B cell (primary cell): ENCODE results near the gene TMEM126A. TPM values are rescaled to one million over a fixed set of nuclear protein-coding genes. Genes with fewer than 3 reads are reported as not detected.

ENCODE experiments used
- ATAC-seq: fragments of 200-7000 bp; cut with Tn5 transposase; one replicate; pipeline ENCODE4 v1.10.0; 2021; ENCODE audit warnings: low read depth, mild to moderate bottlenecking, moderate number of reproducible peaks, moderate library complexity
- CTCF ChIA-PET: fragments of 350-600 bp; sonication (Branson Sonifier 250); formaldehyde crosslinking; loops from one replicate; lab custom pipeline; 2021; ENCODE audit warnings: antibody characterized with exemption, inconsistent platforms; lab: Charles Lee
- POLR2A ChIA-PET: fragments of 350-600 bp; sonication (Branson Sonifier 250); formaldehyde crosslinking; loops from one replicate; lab custom pipeline; 2021; ENCODE audit warnings: antibody characterized with exemption; lab: Charles Lee
- DNase-seq: peaks from one replicate; pipeline ENCODE4 v3.0.0; 2013
- H2AFZ ChIP-seq: 2 replicates; pipeline ENCODE4 v1.6.1; 2012; ENCODE audit warnings: mild to moderate bottlenecking, low read depth, low read length; ENCODE audit not compliant: insufficient read depth, poor library complexity, severe bottlenecking
- H3K27ac ChIP-seq, 2 donors: 1 replicate in 1 of 2; 2 replicates in 1 of 2; pipeline ENCODE4 v1.5.1; 2012 to 2013; ENCODE audit warnings: low read length in 2 of 2, mild to moderate bottlenecking in 2 of 2, moderate library complexity in 1 of 2
- H3K27me3 ChIP-seq, 4 experiments: fragments of 200-600 bp in 1 of 4; sonication (generic) in 1 of 4; replicated peaks in 1 of 4; 1 replicate in 2 of 4; 2 replicates in 2 of 4; pipeline versions ENCODE4 v1.6.1 to v1.7.0; 2013 to 2016; ENCODE audit warnings: low read length in 3 of 4, mild to moderate bottlenecking in 2 of 4, mixed read lengths in 1 of 4, moderate library complexity in 1 of 4; ENCODE audit not compliant: insufficient read depth in 4 of 4, control insufficient read depth in 3 of 4; ENCODE audit errors: control extremely low read depth in 1 of 4
- H3K36me3 ChIP-seq, 2 experiments: replicated peaks in 1 of 2; 1 replicate in 1 of 2; 2 replicates in 1 of 2; pipeline versions ENCODE4 v1.6.1 to v1.7.1; 2013; ENCODE audit warnings: low read length in 1 of 2; ENCODE audit not compliant: insufficient read depth in 2 of 2, control insufficient read depth in 1 of 2; ENCODE audit errors: control extremely low read depth in 1 of 2, extremely low read depth in 1 of 2
- H3K4me1 ChIP-seq, 2 donors: fragments of 200-600 bp in 1 of 2; sonication (generic) in 1 of 2; 1 replicate in 1 of 2; 2 replicates in 1 of 2; pipeline versions ENCODE4 v1.5.1 to v1.6.1; 2013 to 2017; ENCODE audit warnings: low read length in 2 of 2; ENCODE audit not compliant: control insufficient read depth in 2 of 2, insufficient read depth in 2 of 2
- H3K4me2 ChIP-seq: replicated peaks from 2 replicates; pipeline ENCODE3; 2012; ENCODE audit warnings: mild to moderate bottlenecking, low read depth, low read length; ENCODE audit not compliant: poor library complexity, severe bottlenecking
- H3K4me3 ChIP-seq, 5 experiments: fragments of 200-600 bp in 1 of 5; sonication (generic) in 1 of 5; 1 replicate in 3 of 5; 2 replicates in 2 of 5; pipeline versions ENCODE4 v1.5.1 to v1.7.0; 2011 to 2016; ENCODE audit warnings: low read length in 4 of 5, mild to moderate bottlenecking in 4 of 5, low read depth in 2 of 5, control low read depth in 1 of 5, moderate library complexity in 1 of 5; ENCODE audit not compliant: insufficient read depth in 1 of 5; ENCODE audit errors: control extremely low read depth in 1 of 5, extremely low read depth in 1 of 5
- H3K79me2 ChIP-seq: fragments of 200-600 bp; sonication (generic); one replicate; pipeline ENCODE4 v1.6.0; 2016; ENCODE audit warnings: low read length; ENCODE audit not compliant: control insufficient read depth, insufficient read depth
- H3K9ac ChIP-seq: fragments of 200-600 bp; sonication (generic); 2 replicates; pipeline ENCODE4 v1.6.1; 2017; ENCODE audit warnings: mild to moderate bottlenecking, low read length, moderate library complexity
- H3K9me3 ChIP-seq, 3 donors: one replicate each; pipeline versions ENCODE4 v1.6.1 to v1.7.1; 2013; ENCODE audit warnings: low read length in 2 of 3; ENCODE audit not compliant: control insufficient read depth in 2 of 3, insufficient read depth in 1 of 3; ENCODE audit errors: control extremely low read depth in 1 of 3
- H4K20me1 ChIP-seq: 2 replicates; pipeline ENCODE4 v1.6.0; 2012; ENCODE audit warnings: mild to moderate bottlenecking, low read length; ENCODE audit not compliant: insufficient read depth, control insufficient read depth, poor library complexity, severe bottlenecking
- H3K27ac Mint-ChIP-seq: one replicate; pipeline ENCODE4 v1.8.0; 2021; ENCODE audit warnings: mixed read lengths
- H3K27me3 Mint-ChIP-seq: one replicate; pipeline ENCODE4 v1.8.0; 2021; ENCODE audit warnings: mixed read lengths
- H3K4me1 Mint-ChIP-seq: one replicate; pipeline ENCODE4 v1.8.0; 2021; ENCODE audit warnings: mixed read lengths
- H3K4me3 Mint-ChIP-seq: one replicate; pipeline ENCODE4 v1.8.0; 2021; ENCODE audit warnings: mixed read lengths
- H3K9me3 Mint-ChIP-seq: one replicate; pipeline ENCODE4 v1.8.0; 2022; ENCODE audit warnings: mixed read lengths; ENCODE audit not compliant: insufficient read depth
- CTCF ChIP-seq: fragments of 200-600 bp; IDR thresholded peaks from one replicate; pipeline ENCODE4 v1.8.0; 2022; ENCODE audit warnings: antibody characterized with exemption, mild to moderate bottlenecking
- EZH2 ChIP-seq: IDR thresholded peaks from 2 replicates; pipeline ENCODE4 v1.6.1; 2012; ENCODE audit warnings: borderline replicate concordance, low read depth, mild to moderate bottlenecking, moderate library complexity, low read length; ENCODE audit not compliant: insufficient read depth, poor library complexity, severe bottlenecking
- WGBS: methylation state at CpG from one replicate; pipeline ENCODE4 v1.1.5; 2013; ENCODE audit warnings: missing lambda C conversion rate; ENCODE audit not compliant: insufficient coverage; 5-methylcytosine and 5-hydroxymethylcytosine counted together
- intact Hi-C: fragments of 100-400 bp; cut with micrococcal nuclease; formaldehyde crosslinking; loops from one replicate; pipeline ENCODE4 v1.10.0; 2022
- polyA plus RNA-seq: library from polyadenylated mRNA; depleted of rRNA; stranded (reverse); fragments of >200 nt; gene quantifications from 2 replicates; pipeline ENCODE4 v1.2.3, GENCODE V29; 2012
- total RNA-seq, 2 donors: library from RNA; stranded (reverse); fragments of 120-200 nt in 1 of 2; gene quantifications; 1 replicate in 1 of 2; 2 replicates in 1 of 2; pipeline versions ENCODE4 v1.2.3 to v1.2.4, GENCODE V29; 2013 to 2022

Gene TMEM126A
- total and polyA plus RNA-seq, 2 donors (not counting 1 experiment from before 2014, with no cell fraction given): 15.8 to 19.1 TPM

- no peak for TF ChIP-seq EZH2
- no peak for TF ChIP-seq CTCF
- H3K27ac Mint-ChIP-seq: peak within 1 kb of the TSS; percentile 95
- H4K20me1 ChIP-seq: peaks cover 35% of the 10 kb centered on the region
- ChIA-PET CTCF (interaction anchor here (0.6 to 1.9 kb wide), 7 partner anchors 10 to 628 kb away, joined by 3 to 15 read pairs (median 3); partner anchors contain the start of genes DLG2, TMEM126A and TMEM126B), POLR2A (interaction anchor here (0.5 to 1.9 kb wide), 4 partner anchors 16 to 36 kb away, joined by 3 to 16 read pairs (median 6); partner anchors contain the start of genes TMEM126A and TMEM126B)
- peak within 1 kb of the TSS; percentile 96 to 97 for H3K27ac ChIP-seq
- intact Hi-C loops: loop anchor here (1.0 to 10.0 kb wide), 6 partner anchors 17 to 637 kb away; partner anchors contain the start of genes CCDC83, HIKESHI, TMEM126A and TMEM126B
- peaks cover 42% of the 10 kb centered on the region for H3K79me2 ChIP-seq
- H3K4me3 ChIP-seq: peak within 1 kb of the TSS; percentile 78 to 95 (median 89)
- peaks cover 45% of the 10 kb centered on the region for H3K4me1 Mint-ChIP-seq
- peak within 1 kb of the TSS; percentile 94 for H3K4me3 Mint-ChIP-seq
- H3K36me3 ChIP-seq: peaks cover 0 to 11% of the 10 kb centered on the region in 2 experiments
- peaks cover 0 to 3% (median 0%) of the 10 kb centered on the region in 3 donors for H3K9me3 ChIP-seq
- peaks cover 16 to 21% of the 10 kb centered on the region in 2 donors for H3K4me1 ChIP-seq
- no peaks in the 10 kb centered on the region for H3K27me3 ChIP-seq
- ATAC-seq (peak; percentile 84), DNase-seq (peak; percentile 95)
- WGBS: under 1% methylated on average over 56 of the region's 67 CpGs
- peak within 1 kb of the TSS; percentile 79 for H3K4me2 ChIP-seq
- H3K9ac ChIP-seq: peak within 1 kb of the TSS; percentile 86
- H3K27me3 Mint-ChIP-seq: no peaks in the 10 kb centered on the region
- peak within 1 kb of the TSS; percentile 78 for H2AFZ ChIP-seq
- H3K9me3 Mint-ChIP-seq: no peaks in the 10 kb centered on the region
Observed at GRCh38 chr11:85664615-85665481, 17.1 kb downstream of the TMEM126A start, which contains the start of gene CREBZF. CREBZF (minus strand) TSS chr11:85665129; CDS start chr11:85664875, 254 bp downstream.
